Keratinocyte (primary cell): ENCODE data around the gene IGFL1.

Source experiments
- CTCF ChIP-seq, 3 experiments: IDR thresholded peaks in 1 of 3; conservative IDR thresholded peaks in 1 of 3; optimal IDR thresholded peaks in 1 of 3; 2 replicates in 2 of 3; 3 replicates in 1 of 3; pipeline versions ENCODE3 to v1.5.1; 2011; ENCODE audit warnings: low read length in 3 of 3, mild to moderate bottlenecking in 3 of 3, moderate library complexity in 2 of 3, control low read depth in 1 of 3, inconsistent platforms in 1 of 3; ENCODE audit not compliant: insufficient read depth in 2 of 3; ENCODE audit errors: extremely low read depth in 1 of 3
- EZH2 ChIP-seq: IDR thresholded peaks from one replicate; pipeline ENCODE4 v1.6.1; 2012; ENCODE audit warnings: inconsistent platforms, mild to moderate bottlenecking, low read length, moderate library complexity

DNA sequence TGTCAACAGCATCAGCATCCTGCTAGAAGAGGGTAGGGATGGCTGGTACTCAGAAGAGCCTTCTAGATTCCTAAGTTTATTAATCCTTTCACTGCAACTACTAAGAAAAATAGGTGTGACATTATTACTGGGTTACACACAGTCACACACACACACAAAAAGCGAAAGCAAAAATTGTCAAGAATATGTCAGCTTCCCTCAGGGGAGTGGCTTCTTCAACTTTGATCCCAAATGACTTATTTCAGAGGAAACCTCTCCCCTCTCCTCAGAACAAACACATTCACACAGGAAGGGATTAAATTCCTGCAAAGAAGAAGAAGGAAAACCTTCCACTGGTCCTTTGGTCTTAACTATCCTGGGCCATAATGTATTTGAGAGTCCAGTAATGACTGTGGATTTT, 20.1 kb upstream of the IGFL1 start:
- no peak for TF ChIP-seq CTCF (optimal IDR thresholded peaks at IDR 0.05 in 1 of 3, IDR thresholded peaks at IDR 0.05 in 1 of 3, conservative IDR thresholded peaks at IDR 0.05 in 1 of 3; ENCODE audit: extremely low read depth in 1 of 3, insufficient read depth in 2 of 3, low read length in 3 of 3)
- TF ChIP-seq EZH2 = no peak
